NOMO-1 (cell line): Measurements from ENCODE around the gene ACAT2.
A peak's percentile ranks its signal among the peaks of the same experiment; 100 is the strongest.
"Not testable (repeated sequence)": the region's sequence is repeated elsewhere in the genome, so short reads cannot be mapped to it uniquely, and the experiment has no call there.

Experiments used
- DNase-seq, 2 experiments: peaks; one replicate each; lab custom pipeline; 2025; ENCODE audit not compliant: unreplicated experiment in 2 of 2; lab: John Stamatoyannopoulos, UW

Gene ACAT2

DNA sequence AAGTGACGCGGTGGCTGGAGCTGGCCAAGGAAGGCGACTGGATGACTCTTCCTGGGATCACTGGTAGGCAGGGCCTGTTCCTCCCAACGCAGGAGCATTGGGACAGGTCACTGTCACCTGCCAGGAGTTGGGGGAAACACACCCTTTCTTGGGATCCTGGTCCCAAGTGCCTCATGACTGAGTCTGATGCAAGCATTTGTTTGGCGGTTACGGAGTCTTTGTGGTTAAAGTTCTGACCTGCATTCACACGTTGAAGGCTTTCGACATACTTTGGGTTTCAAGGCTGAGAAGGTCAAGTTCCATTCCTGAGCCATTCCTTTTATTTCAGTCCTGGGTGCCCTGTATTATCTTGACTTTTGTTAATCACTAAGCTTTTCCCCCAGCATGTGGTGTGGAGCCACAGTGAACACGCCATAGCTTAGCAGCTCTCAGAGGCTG, 44.2 kb downstream of the ACAT2 start:
- peak; percentile 65 to 67 for DNase-seq

DNA sequence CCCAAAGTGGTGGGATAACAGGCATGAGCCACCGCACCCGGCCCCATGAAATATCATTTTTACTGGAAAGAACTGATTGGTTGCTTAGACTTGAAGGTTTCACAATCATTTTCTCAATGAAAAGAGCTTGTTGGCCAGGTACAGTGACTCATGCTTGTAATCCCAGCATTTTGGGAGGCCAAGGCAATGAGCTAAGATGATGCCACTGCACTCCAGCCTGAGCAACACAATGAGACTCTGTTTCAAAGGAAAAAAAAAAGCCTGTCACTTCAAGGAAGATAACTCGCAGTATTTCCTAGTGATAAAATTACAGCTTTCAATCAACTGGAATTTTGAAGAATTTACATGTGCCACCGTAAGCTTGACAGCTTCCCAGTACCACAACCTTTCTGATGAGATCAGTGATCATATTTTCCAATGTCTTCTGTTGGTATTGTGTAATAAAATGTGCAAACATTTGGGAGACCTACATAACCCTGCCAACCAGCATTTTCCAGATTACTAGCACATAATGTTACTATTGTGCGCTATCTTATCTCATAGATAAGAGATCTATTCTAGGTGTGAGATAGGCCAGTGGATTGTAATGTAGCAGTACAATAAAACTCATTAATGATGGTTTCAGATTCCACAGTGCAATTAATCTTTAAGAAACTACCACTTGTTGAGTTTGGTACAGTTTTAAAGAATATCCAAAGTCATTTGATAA, 45.5 kb downstream of the ACAT2 start:
- no peak for DNase-seq

DNA sequence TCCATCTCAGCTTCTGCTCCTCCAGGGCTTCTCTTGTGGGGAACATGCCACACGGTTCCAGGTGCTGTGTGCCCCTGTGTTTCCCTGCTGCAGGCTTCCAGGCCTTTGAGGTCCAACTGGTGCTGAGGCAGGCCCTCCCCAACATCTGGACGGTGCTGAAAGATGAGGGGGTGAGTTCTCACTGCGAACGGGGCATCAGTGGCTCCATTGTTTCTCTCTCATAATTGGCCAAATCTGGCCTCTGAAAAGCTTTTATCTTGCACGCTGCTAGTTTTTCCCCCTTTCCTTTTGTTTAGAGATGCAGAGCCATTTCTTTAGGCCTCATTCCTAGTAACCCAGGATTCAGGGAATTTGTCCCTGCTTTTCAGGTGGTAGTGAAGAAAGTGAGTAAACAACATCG, 46.8 kb downstream of the ACAT2 start:
- DNase-seq = no peak

DNA sequence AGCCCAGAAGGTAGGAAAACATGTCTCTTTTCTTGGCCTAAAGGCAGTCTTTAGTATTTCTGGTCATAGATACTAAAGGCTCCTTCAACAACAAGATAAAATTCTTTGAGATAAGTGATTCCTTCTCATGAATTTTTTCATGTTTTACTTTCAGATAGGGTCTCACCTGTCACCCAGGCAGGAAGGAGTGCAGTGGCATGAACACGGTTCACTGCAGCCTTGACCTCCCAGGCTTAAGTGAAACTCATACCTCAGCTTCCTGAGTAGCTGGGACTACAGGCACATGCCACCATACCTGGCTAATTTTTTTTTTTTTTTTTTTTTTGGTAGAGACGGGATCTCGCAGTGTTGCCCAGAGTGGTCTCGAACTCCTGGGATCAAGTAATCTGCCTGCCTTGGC, 47.3 kb downstream of the ACAT2 start:
- DNase-seq = no peak

DNA sequence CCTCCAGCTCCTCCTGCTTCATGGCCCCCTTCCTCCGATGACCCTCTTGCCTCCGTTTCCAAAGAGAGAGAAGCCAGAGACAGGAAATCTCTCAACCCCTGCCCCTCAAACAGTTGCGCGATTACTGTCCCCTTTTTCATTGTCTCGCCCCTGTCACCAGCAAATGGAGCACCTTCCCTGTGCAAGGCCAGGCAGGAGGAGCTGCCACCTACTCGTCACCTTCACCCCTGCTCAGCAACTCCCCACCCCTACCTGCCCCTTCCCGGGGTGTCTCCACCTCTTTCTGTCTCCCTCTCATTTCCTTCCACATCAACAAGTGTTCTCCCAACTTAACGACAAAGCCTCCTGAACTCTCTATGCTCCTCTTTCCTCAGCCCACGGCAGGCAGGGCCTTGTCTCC, 51.9 kb downstream of the ACAT2 start:
- no peak for DNase-seq

DNA sequence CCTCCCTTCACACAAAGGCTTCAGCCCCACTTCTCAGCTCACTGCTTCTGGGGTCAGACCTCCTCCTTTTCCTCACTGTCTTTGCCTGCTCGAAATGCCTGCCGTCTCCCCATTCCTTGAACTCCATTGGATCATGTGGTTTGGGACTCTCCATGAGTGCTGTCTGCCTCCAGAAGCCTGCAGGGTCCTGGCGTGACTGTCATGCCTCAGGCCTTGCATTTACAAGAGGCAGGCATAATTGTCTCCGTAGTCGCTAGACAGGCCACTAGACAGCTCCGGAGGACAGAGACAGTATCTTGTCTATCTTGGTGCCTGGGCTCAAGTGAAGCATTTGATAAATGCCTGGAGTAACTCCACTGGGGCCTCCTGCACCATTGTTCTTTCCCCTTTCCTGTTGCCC, 53.6 kb downstream of the ACAT2 start:
- DNase-seq = no peak

DNA sequence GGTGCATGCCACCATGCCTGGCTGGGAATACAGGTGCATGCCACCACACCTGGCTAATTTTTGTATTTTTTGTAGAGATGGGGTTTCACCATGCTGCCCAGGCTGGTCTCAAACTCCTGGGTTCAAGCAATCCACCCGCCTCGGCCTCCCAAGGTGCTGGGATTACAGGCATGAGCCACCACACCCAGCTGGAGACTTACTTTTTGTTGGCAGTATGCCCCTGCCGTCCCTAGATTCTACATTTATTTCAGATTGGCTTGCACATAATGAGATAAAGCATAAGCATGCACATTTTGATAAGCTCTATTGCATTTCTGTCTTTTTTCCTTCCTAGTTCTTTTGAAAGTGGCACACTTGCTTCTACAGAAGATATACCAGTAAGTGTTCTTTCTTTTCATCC, 54.9 kb downstream of the ACAT2 start:
- not testable (repeated sequence) for DNase-seq

DNA sequence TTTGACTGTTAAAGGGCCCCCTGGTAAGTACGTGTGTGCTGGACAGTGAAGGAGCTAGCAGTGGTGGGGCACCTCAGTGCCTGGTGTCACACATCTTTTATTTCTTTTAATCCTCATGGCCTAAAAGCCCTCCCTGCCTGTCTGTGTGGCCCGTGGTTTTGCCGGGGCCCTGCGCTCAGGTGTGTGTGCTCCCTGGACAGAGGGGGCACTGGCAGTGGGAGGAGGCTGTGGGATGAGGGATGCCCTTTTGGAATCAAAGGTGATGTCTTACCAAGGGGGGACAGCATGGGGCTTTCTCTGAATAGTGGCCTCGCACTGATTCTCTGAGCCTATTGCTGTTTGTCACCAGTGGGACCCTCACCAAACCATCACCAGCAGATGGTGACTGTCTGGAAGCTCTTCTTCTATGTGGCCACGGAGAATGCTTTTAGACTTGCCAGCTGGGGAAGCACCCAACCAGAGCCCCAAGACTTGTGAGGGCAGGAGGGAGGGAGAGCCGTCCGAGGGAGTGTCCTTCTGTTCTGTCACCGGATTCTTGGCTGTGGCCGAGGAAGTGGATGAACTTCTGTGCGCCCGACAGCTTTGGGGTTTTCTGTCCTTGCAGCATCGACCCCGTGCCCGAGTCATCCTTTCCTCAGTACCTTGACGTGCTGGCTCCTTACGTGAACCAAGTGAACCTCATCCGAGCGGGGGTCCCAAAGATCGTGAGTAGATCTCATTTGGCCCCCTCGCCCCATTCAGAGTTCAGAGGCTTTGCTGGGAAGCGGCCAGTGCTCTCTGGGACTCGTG, 56.3 kb downstream of the ACAT2 start:
- DNase-seq = no peak

DNA sequence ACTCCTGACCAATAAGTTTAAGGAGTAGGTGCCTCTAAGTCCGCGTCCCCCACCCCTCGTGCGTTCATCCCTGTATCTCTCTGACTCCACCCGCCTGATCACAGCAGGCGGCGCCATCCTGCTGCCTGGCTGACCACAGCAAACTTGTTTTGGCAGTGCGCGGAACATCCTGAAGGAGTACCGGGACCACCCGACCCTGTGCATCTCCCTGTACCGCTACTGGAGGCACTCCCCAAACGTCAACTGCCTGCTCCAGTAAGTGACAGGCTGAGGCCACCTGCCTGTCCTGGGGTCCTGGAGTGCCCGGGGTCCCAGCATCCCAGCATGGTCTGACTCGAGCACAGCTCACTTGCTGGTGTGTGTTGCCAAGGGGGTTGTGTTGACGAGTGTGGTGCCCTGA, 57.3 kb downstream of the ACAT2 start:
- no peak for DNase-seq

DNA sequence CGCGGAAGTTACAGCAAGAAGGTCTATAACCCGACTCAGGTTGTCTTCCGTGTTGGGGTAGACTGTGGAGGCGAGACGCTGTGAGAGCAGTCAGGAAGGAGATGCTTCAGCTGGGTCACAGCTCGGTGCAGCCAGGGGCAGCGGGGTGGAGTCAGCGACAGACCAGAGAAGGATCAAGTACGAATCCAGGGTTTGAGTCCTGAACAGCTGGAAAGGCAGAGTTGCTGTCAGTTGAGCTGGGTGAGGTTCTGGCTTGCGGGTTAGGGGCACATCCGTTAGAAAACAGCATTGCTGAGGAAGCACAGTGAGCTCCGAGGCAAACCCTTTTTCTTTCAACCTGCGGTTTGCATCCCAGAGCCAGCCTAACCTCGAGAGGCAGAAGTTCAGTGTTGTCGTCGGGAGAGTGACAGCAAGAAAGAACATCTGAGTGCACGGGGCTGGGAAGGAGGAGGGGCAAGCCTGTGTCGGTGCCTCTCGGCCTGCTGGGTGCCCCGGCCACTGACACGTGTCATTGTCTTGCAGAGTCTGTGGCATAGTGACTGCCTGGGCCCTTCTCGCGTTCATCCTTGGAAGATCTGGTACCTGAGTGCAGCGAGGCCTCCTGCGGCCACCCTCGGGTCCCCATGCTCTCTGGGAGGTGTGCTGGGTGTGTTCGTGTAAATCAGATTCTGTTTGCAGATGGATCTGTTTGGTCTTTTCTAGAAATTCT, 58.2 kb downstream of the ACAT2 start:
- DNase-seq = peak; percentile 80 to 88

DNA sequence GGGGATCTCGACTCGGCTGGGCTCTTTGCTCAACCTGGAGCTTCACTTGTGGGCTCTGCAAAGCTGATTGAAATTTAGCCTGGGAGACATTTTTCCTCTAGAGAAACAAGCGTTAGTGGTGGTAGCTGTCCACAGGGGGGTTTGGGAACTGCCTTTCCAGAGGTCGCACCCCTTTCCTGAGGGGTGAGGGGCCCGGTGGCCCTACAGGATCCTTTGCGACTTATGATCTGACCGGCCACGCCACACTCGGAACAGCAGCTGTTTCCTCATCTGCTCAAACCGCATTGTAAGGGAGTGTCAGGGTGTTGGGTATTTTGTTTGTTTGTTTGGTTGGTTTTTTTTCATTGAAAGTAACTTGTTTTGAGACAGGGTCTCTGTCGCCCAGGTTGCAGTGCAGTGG, 59.3 kb downstream of the ACAT2 start:
- no peak for DNase-seq

DNA sequence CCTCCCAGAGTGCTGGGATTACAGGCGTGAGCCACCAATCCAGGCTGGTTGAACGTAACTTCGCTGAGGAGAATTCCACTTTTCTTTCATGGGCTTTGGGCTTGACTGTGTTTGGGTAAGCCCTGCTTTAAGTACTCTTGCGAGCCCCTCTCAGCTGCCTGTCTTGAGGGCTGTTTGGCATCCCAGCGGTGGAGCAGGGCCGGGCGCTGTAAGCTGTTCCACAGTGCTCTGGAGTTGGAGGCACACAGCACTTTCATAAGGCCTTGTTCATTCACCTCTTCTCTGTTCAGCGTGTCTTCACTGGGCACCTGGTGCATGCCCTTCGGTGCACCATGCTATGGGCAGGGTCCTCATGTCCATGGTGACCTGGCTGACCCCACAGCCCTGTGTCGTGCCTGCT, 59.9 kb downstream of the ACAT2 start:
- no peak for DNase-seq

DNA sequence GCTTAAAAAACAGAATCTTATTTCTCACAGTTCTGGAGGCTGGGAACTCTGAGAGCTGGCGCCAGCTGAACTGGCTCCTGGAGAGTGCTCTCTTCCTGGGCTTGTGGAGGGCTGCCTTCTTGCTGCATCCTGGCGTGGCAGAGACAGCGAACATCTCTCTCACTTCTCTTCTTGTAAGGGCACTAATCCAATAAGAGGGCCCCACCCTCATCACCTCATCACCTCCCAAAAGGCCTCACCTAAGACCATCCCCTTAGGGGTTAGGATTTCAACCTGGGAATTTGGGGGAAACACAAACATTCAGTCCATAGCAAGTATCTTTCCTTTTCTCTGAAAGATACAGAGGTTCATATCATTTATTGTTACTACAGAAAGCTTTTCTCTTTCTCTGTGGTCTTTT, 62.1 kb downstream of the ACAT2 start:
- no peak for DNase-seq

DNA sequence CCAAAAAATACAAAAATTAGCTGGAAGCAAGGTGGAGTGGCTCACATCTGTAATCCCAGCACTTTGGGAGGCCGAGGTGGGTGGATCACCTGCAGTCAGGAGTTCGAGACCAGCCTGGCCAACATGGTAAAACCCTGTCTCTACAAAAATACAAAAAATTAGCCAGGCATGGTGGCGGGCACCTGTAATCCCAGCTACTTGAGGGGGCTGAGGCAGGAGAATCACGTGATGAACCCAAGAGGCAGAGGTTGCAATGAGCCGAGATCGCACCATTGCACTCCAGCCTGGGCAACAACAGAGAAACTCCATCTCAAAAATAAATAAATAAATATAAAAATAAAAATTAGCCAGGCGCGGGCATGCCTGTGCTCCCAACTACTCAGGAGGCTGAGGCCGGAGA, 62.8 kb downstream of the ACAT2 start:
- not testable (repeated sequence) for DNase-seq

DNA sequence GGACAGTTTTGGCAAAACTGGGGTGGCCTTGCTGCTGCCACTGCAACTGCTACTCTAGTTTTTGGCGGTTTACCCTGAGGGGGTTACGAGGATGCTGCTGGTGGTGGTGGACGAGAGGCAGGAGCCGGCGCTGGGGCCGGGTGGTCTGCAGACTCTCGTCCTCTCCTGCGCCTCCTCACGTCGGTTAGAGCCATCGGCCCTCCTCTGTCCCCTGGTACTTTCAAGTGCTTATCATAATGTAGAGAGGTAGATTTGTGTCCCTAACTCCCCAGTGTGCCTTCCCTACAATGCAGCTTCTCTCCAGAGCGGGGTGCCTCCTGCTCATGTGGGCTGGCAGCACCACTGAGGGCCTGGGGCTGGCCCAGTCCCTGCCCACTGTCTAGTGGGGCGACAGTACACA, 64.2 kb downstream of the ACAT2 start:
- DNase-seq = no peak

DNA sequence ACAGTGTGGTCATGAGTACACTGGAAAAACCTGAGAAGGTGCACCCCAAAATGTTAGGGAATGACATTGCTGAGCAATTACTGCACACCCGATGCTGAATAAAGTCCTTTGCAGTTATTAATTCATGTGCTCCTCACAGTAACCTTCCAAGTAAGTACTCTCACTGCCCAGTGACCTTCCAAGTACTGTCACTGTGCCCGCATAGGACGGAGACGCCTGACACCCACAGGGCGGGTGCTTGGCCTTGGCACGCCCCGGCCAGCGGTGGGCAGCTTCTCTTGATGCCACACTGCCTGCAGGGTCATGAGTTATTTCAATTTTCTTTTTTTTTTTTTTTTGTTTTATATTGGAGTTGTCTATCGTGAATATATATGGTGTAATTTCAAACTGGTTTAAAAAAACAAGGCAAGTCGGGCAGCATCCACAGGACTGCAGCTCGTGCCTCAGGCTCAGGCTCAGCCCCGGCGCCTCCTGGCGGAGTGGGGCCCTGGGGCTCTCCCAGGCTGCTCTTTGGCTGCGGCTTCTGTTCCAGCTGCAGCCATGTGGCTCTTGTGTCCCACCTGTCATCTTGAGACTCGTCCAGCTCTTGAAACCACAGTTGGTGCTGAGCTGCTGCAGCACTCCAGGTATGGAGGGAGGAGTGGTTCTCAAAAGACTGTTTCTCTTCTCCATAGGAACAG, 65.3 kb downstream of the ACAT2 start:
- no peak for DNase-seq

DNA sequence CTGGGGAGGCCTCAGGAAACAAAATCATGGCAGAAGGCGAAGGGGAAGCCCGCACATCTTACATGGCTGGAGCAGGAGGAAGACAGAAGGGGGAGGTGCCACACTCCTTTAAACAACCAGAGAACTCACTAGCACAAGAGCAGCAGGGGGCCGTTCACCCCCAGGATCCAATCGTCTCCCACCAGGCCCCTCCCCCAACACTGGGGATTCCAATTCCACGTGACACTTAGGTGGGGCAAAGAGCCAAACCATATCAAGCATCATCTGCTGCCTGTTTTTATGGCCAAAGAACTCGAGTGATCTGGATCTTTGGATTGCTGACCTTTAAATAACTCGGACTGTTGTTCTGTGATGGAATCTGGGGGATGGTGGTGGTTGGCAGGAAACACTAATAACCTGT, 66.2 kb downstream of the ACAT2 start:
- DNase-seq = no peak
